CD14-positive monocyte (primary cell): ENCODE measurements around the gene FAM43A. TPM values are rescaled to one million over a fixed set of nuclear protein-coding genes. Genes with fewer than 3 reads are reported as not detected.

Source experiments
- DNase-seq, 3 donors: peaks; one replicate each; pipeline ENCODE4 v3.0.0-alpha.2; 2011 to 2022
- H2AFZ ChIP-seq: 2 replicates; pipeline ENCODE4 v1.6.0; 2012; ENCODE audit warnings: mild to moderate bottlenecking, low read depth, low read length, inconsistent platforms; ENCODE audit not compliant: insufficient read depth, poor library complexity, severe bottlenecking
- H3K27ac ChIP-seq, 2 donors: 1 replicate in 1 of 2; 2 replicates in 1 of 2; pipeline ENCODE4 v1.5.1; 2012 to 2013; ENCODE audit warnings: low read length in 2 of 2, control low read depth in 1 of 2, inconsistent platforms in 1 of 2, low read depth in 1 of 2, mild to moderate bottlenecking in 1 of 2
- H3K27me3 ChIP-seq, 2 donors: one replicate each; pipeline versions ENCODE4 v1.6.0 to v1.6.1; 2011 to 2013; ENCODE audit warnings: low read length in 2 of 2; ENCODE audit not compliant: control insufficient read depth in 2 of 2, insufficient read depth in 2 of 2
- H3K36me3 ChIP-seq, 2 donors: replicated peaks in 1 of 2; 1 replicate in 1 of 2; 2 replicates in 1 of 2; pipeline versions ENCODE4 v1.5.1 to v1.6.1; 2012 to 2013; ENCODE audit warnings: low read length in 2 of 2, control low read depth in 1 of 2, inconsistent platforms in 1 of 2, mild to moderate bottlenecking in 1 of 2; ENCODE audit not compliant: insufficient read depth in 2 of 2, control insufficient read depth in 1 of 2
- H3K4me1 ChIP-seq, 2 donors: 1 replicate in 1 of 2; 2 replicates in 1 of 2; pipeline versions ENCODE4 v1.5.1 to v1.6.1; 2012 to 2013; ENCODE audit warnings: low read length in 2 of 2, control low read depth in 1 of 2, inconsistent platforms in 1 of 2, mild to moderate bottlenecking in 1 of 2, moderate library complexity in 1 of 2; ENCODE audit not compliant: insufficient read depth in 2 of 2, control insufficient read depth in 1 of 2
- H3K4me2 ChIP-seq: replicated peaks from 2 replicates; pipeline ENCODE3; 2012; ENCODE audit warnings: low read length, moderate library complexity, mild to moderate bottlenecking; ENCODE audit not compliant: poor library complexity, severe bottlenecking; ENCODE audit errors: extremely low read depth
- H3K4me3 ChIP-seq, 3 experiments: fragments of 200-600 bp in 1 of 3; sonication (generic) in 1 of 3; replicated peaks in 1 of 3; 1 replicate in 2 of 3; 2 replicates in 1 of 3; pipeline ENCODE4 v1.5.1; 2011 to 2013; ENCODE audit warnings: low read length in 3 of 3, mild to moderate bottlenecking in 3 of 3, control low read depth in 2 of 3, low read depth in 2 of 3, inconsistent platforms in 1 of 3, moderate library complexity in 1 of 3
- H3K79me2 ChIP-seq: 2 replicates; pipeline ENCODE4 v1.6.0; 2012; ENCODE audit warnings: mild to moderate bottlenecking, control low read depth, inconsistent platforms, low read length, moderate library complexity; ENCODE audit not compliant: insufficient read depth
- H3K9ac ChIP-seq: 2 replicates; pipeline ENCODE4 v1.6.0; 2017; ENCODE audit warnings: low read length, mild to moderate bottlenecking; ENCODE audit not compliant: insufficient read depth, poor library complexity, severe bottlenecking
- H3K9me3 ChIP-seq, 2 donors: replicated peaks in 1 of 2; 1 replicate in 1 of 2; 2 replicates in 1 of 2; pipeline versions ENCODE4 v1.5.1 to v1.6.1; 2012 to 2013; ENCODE audit warnings: low read length in 2 of 2, control low read depth in 1 of 2; ENCODE audit not compliant: control insufficient read depth in 1 of 2, insufficient read depth in 1 of 2
- H4K20me1 ChIP-seq: 2 replicates; pipeline ENCODE4 v1.6.0; 2012; ENCODE audit warnings: mild to moderate bottlenecking, low read length, control low read depth, moderate library complexity; ENCODE audit not compliant: insufficient read depth
- H3K27ac Mint-ChIP-seq, 7 donors: one replicate each; pipeline ENCODE4 v1.8.0; 2020; ENCODE audit warnings: mild to moderate bottlenecking in 7 of 7, mixed read lengths in 7 of 7, moderate library complexity in 6 of 7, inconsistent platforms in 2 of 7
- H3K27me3 Mint-ChIP-seq, 3 donors: one replicate each; pipeline ENCODE4 v1.8.0; 2021 to 2022; ENCODE audit warnings: low read depth in 3 of 3, mild to moderate bottlenecking in 3 of 3, mixed read lengths in 3 of 3, moderate library complexity in 3 of 3, inconsistent platforms in 1 of 3
- H3K36me3 Mint-ChIP-seq, 2 donors: one replicate each; pipeline ENCODE4 v1.8.0; 2020; ENCODE audit warnings: mixed read lengths in 2 of 2, inconsistent platforms in 1 of 2, mild to moderate bottlenecking in 1 of 2
- H3K4me1 Mint-ChIP-seq: one replicate; pipeline ENCODE4 v1.8.0; 2020; ENCODE audit warnings: mild to moderate bottlenecking, mixed read lengths
- H3K4me3 Mint-ChIP-seq, 2 donors: one replicate each; pipeline ENCODE4 v1.8.0; 2020; ENCODE audit warnings: mild to moderate bottlenecking in 2 of 2, mixed read lengths in 2 of 2, moderate library complexity in 1 of 2
- H3K9me3 Mint-ChIP-seq, 7 donors: one replicate each; pipeline ENCODE4 v1.8.0; 2020 to 2022; ENCODE audit warnings: mixed read lengths in 7 of 7, mild to moderate bottlenecking in 6 of 7, moderate library complexity in 6 of 7, inconsistent platforms in 2 of 7
- WGBS: methylation state at CpG from one replicate; pipeline ENCODE4 v1.1.5; 2013; ENCODE audit warnings: missing lambda C conversion rate; ENCODE audit not compliant: insufficient coverage; 5-methylcytosine and 5-hydroxymethylcytosine counted together
- intact Hi-C, 2 donors: fragments of 100-400 bp; cut with micrococcal nuclease; formaldehyde crosslinking; loops; one replicate each; pipeline versions ENCODE4 v1.15.0 to v1.15.1; 2023
- polyA plus RNA-seq, 3 donors: library from polyadenylated mRNA; depleted of rRNA in 1 of 3; unstranded in 2 of 3; stranded (reverse) in 1 of 3; fragments of 300-500 nt in 2 of 3; fragments of >200 nt in 1 of 3; fragmentation: Illumina TruSeq in 2 of 3; gene quantifications; 1 replicate in 2 of 3; 2 replicates in 1 of 3; pipeline ENCODE4 v1.2.3, GENCODE V29; 2012 to 2021
- TF ChIP-seq, protein P1 (sequence below): fragments of 200-600 bp; IDR thresholded peaks from one replicate; pipeline ENCODE4 v1.8.0; 2022; ENCODE audit warnings: antibody characterized with exemption, mild to moderate bottlenecking

The FAM43A gene
- polyA plus RNA-seq, 3 donors, result 6.6 to 11.3 (median 9.8) TPM

DNA sequence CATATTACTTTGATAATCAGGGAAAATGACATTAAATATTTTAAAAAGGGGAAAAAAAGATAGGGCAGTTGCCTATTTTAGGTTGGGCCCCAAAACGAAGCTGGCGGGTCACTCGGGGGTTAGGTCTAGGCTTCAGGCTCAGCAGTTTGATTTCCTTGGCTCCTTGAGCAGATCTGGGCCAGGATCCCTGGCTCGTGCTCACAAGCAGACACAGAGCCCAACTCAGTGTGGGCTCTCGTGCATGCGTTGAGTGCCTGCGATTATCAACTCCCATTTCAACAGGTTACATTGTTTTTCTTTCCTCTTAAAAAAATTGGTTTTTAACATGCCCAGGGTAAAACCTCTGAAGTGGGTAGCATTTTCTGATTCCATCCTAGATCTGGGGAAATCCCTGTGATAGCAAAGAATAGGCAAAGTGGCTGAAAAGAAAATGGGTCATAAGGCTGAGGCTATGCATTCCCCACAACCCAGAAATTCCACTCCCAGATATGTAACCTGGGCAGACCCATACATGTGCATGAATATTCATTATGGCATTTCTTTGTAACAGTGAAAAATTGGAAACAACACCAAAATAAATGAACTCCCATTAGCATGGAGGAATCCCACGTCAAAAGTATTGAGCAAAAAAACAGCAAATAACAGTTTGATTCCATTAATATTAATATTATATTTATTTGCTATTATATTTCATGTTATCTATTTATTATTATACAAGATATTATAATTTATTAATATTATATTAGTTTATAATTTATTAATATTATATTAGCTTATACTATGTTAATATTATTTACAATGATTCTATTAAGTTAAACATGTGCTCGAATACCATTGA, 27.8 kb downstream of the FAM43A start:
- Mint-ChIP-seq H3K4me3 (no peak overlapping the region), H3K27ac (no peak overlapping the region), H3K27me3 (peaks cover 0 to 4% (median 0%) of the 10 kb centered on the region in 3 donors), H3K4me1 (peaks cover 2% of the 10 kb centered on the region), H3K36me3 (no peaks in the 10 kb centered on the region), H3K9me3 (peaks cover 0 to 3% (median 0%) of the 10 kb centered on the region in 7 donors)
- no peaks in the 10 kb centered on the region for H4K20me1 ChIP-seq
- no peaks in the 10 kb centered on the region for H3K36me3 ChIP-seq
- no peak for DNase-seq
- H3K4me2 ChIP-seq, result no peak overlapping the region
- H3K79me2 ChIP-seq, result no peaks in the 10 kb centered on the region
- H3K9ac ChIP-seq, result no peak overlapping the region
- no peaks in the 10 kb centered on the region for H3K4me1 ChIP-seq
- H3K27ac ChIP-seq, result no peak overlapping the region
- intact Hi-C loops, result no loop called here
- WGBS, result 89% methylated on average over 4 of the region's 9 CpGs
- no peak overlapping the region for H2AFZ ChIP-seq
- TF ChIP-seq, protein P1, sequence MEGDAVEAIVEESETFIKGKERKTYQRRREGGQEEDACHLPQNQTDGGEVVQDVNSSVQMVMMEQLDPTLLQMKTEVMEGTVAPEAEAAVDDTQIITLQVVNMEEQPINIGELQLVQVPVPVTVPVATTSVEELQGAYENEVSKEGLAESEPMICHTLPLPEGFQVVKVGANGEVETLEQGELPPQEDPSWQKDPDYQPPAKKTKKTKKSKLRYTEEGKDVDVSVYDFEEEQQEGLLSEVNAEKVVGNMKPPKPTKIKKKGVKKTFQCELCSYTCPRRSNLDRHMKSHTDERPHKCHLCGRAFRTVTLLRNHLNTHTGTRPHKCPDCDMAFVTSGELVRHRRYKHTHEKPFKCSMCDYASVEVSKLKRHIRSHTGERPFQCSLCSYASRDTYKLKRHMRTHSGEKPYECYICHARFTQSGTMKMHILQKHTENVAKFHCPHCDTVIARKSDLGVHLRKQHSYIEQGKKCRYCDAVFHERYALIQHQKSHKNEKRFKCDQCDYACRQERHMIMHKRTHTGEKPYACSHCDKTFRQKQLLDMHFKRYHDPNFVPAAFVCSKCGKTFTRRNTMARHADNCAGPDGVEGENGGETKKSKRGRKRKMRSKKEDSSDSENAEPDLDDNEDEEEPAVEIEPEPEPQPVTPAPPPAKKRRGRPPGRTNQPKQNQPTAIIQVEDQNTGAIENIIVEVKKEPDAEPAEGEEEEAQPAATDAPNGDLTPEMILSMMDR, result no peak
- no peaks in the 10 kb centered on the region for H3K27me3 ChIP-seq
- no peaks in the 10 kb centered on the region for H3K9me3 ChIP-seq
- H3K4me3 ChIP-seq, result no peak overlapping the region

DNA sequence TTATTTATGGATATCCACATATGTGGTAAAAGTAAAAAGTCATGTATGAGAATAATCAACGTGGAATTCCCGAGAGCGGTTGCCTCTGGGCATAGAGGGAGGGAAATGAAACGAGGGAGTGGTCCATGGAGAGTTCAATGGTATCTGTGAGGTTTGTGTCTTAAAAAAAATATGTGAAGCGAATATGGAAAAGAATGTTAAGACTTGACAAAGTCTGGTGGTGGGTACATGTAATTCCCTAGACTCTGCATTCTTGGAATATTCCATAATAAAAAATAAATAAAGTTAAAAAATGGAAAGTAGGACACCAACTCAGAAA, 28.4 kb downstream of the FAM43A start:
- Histone ChIP-seq H3K36me3 (no peaks in the 10 kb centered on the region), H3K4me2 (no peak overlapping the region), H3K27me3 (no peaks in the 10 kb centered on the region), H2AFZ (no peak overlapping the region), H3K27ac (no peak overlapping the region), H3K9me3 (no peaks in the 10 kb centered on the region), H3K9ac (no peak overlapping the region), H3K4me1 (no peaks in the 10 kb centered on the region), H3K79me2 (no peaks in the 10 kb centered on the region), H4K20me1 (no peaks in the 10 kb centered on the region), H3K4me3 (no peak overlapping the region)
- TF ChIP-seq, protein P1, result no peak
- H3K27me3 Mint-ChIP-seq, result peaks cover 0 to 4% (median 0%) of the 10 kb centered on the region in 3 donors
- H3K9me3 Mint-ChIP-seq, result peaks cover 0 to 3% (median 0%) of the 10 kb centered on the region in 7 donors
- intact Hi-C loops, result no loop called here
- no CpG with 5 or more reads among the region's 5 CpGs for WGBS
- H3K36me3 Mint-ChIP-seq, result no peaks in the 10 kb centered on the region
- H3K27ac Mint-ChIP-seq, result no peak overlapping the region
- H3K4me3 Mint-ChIP-seq, result no peak overlapping the region
- H3K4me1 Mint-ChIP-seq, result peaks cover 2% of the 10 kb centered on the region
- DNase-seq, result no peak
